CD4-positive, alpha-beta memory T cell (primary cell): Measurements from ENCODE around the gene CACNB1. TPM values are rescaled to one million over a fixed set of nuclear protein-coding genes. Genes with fewer than 3 reads are reported as not detected.

Source experiments
- CTCF ChIA-PET: fragments of 350-600 bp; sonication (Branson Sonifier 250); formaldehyde crosslinking; loops from one replicate; lab custom pipeline; 2021; ENCODE audit warnings: inconsistent platforms; ENCODE audit not compliant: partially characterized antibody; lab: Charles Lee
- POLR2A ChIA-PET: fragments of 350-600 bp; sonication (Branson Sonifier 250); formaldehyde crosslinking; loops from one replicate; lab custom pipeline; 2021; ENCODE audit not compliant: partially characterized antibody; lab: Charles Lee
- DNase-seq, 5 donors: peaks; one replicate each; pipeline versions ENCODE4 v3.0.0 to v3.0.0-alpha.2; 2020 to 2022; ENCODE audit warnings: mixed read lengths in 1 of 5
- H3K27ac ChIP-seq: one replicate; pipeline ENCODE4 v1.7.0; 2013; ENCODE audit warnings: low read depth, low read length
- H3K27me3 ChIP-seq: 2 replicates; pipeline ENCODE4 v1.7.0; 2013; ENCODE audit warnings: mild to moderate bottlenecking, low read length, moderate library complexity; ENCODE audit not compliant: insufficient read depth
- H3K36me3 ChIP-seq: 2 replicates; pipeline ENCODE4 v1.7.0; 2013; ENCODE audit warnings: mild to moderate bottlenecking, low read length, moderate library complexity; ENCODE audit not compliant: insufficient read depth
- H3K4me1 ChIP-seq: 2 replicates; pipeline ENCODE4 v1.7.0; 2013; ENCODE audit warnings: mild to moderate bottlenecking, low read length, moderate library complexity; ENCODE audit not compliant: insufficient read depth
- H3K4me3 ChIP-seq, 2 donors: one replicate each; pipeline ENCODE4 v1.7.0; 2013; ENCODE audit warnings: low read length in 2 of 2, mild to moderate bottlenecking in 1 of 2
- H3K9me3 ChIP-seq, 2 donors: one replicate each; pipeline ENCODE4 v1.7.0; 2013; ENCODE audit warnings: low read length in 2 of 2, control low read depth in 1 of 2; ENCODE audit not compliant: control insufficient read depth in 1 of 2
- H3K27ac Mint-ChIP-seq, 7 donors: one replicate each; pipeline ENCODE4 v1.8.0; 2020 to 2021; ENCODE audit warnings: mixed read lengths in 7 of 7, mild to moderate bottlenecking in 6 of 7, inconsistent platforms in 3 of 7, moderate library complexity in 3 of 7
- H3K27me3 Mint-ChIP-seq, 2 donors: one replicate each; pipeline ENCODE4 v1.8.0; 2020 to 2021; ENCODE audit warnings: mixed read lengths in 2 of 2
- H3K36me3 Mint-ChIP-seq, 2 donors: one replicate each; pipeline ENCODE4 v1.8.0; 2020 to 2021; ENCODE audit warnings: mixed read lengths in 2 of 2, inconsistent platforms in 1 of 2, mild to moderate bottlenecking in 1 of 2
- H3K4me1 Mint-ChIP-seq, 4 donors: one replicate each; pipeline ENCODE4 v1.8.0; 2020 to 2021; ENCODE audit warnings: mixed read lengths in 4 of 4, mild to moderate bottlenecking in 1 of 4
- H3K4me3 Mint-ChIP-seq, 8 donors: one replicate each; pipeline ENCODE4 v1.8.0; 2020 to 2021; ENCODE audit warnings: mixed read lengths in 8 of 8, mild to moderate bottlenecking in 7 of 8, moderate library complexity in 6 of 8, inconsistent platforms in 3 of 8
- H3K9me3 Mint-ChIP-seq, 8 donors: one replicate each; pipeline ENCODE4 v1.8.0; 2020 to 2021; ENCODE audit warnings: mixed read lengths in 8 of 8, mild to moderate bottlenecking in 5 of 8, inconsistent platforms in 3 of 8, moderate library complexity in 1 of 8
- intact Hi-C: fragments of 100-400 bp; cut with micrococcal nuclease; formaldehyde crosslinking; loops from one replicate; pipeline ENCODE4 v1.15.1; 2023
- polyA plus RNA-seq, 2 donors: library from polyadenylated mRNA; unstranded; fragments of 300-500 nt; fragmentation: Illumina TruSeq; gene quantifications; one replicate each; pipeline ENCODE4 v1.2.3, GENCODE V29; 2021
- total RNA-seq, 2 experiments: library from RNA; stranded (reverse); gene quantifications; one replicate each; pipeline ENCODE4 v1.2.3, GENCODE V29; 2021

The CACNB1 gene
- total RNA-seq (10 to 100 TPM; 22.2 to 25.7 TPM), polyA plus RNA-seq (1 to 10 TPM in 1 of 2 donors, under 1 TPM in 1; 0.20 to 2.0 TPM)

DNA sequence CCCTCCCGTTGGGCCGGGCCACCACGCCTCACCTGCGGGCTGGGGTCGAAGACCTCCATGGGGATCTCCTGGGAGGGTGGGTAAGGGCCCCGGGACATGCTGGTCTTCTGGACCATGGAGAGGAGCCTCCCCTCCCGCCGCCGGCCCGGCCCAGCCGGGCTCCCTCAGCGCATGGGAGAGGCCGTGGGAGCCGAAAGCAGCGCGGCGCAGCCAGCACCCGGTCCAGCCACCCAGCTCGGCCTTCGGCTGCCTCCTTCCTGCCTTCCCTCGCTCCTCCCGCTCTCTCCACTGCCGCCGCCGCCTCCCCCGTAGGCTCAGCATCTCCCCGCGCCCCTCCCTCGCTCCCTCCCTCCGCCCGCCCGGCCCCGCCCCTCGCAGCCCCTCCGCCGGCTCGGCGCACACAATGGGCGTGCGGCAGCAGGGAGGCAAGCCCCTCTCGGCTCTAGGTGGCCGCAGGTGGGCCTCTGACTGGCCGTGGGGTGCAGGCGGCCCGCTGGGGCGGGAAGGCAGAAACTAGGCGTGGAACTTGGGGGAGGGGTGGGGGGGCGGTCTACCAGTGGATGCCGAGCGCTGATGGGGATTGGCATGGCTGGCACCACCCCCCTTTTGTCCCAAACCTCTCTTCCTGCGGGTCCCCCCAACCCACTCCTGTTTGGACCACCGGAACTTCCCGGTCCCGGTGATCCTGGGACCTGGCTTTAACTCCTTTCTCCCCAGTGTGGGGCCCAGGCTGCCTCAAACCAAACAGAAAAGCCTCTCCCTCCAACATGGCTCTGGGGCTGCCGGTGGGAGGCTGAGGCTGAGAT lies at the start of gene CACNB1:
CACNB1 (minus strand) TSS at position 290 of the 806 bp plus-strand sequence; CDS start at position 116, 174 bp downstream.
- Mint-ChIP-seq H3K27ac (peak within 1 kb of the TSS; percentile 71 to 100 (median 87)), H3K36me3 (peaks cover 18 to 42% of the 10 kb centered on the region in 2 donors), H3K4me1 (peaks cover 43 to 82% (median 59%) of the 10 kb centered on the region in 4 donors), H3K4me3 (peak within 1 kb of the TSS; percentile 73 to 96 (median 85)), H3K27me3 (no peaks in the 10 kb centered on the region), H3K9me3 (peaks cover 0 to 5% (median 0%) of the 10 kb centered on the region in 8 donors)
- POLR2A ChIA-PET: interaction anchor here (0.8 to 1.4 kb wide), 3 partner anchors 44 to 372 kb away, joined by 3 read pairs; partner anchors contain the start of gene LASP1
- Histone ChIP-seq H3K27me3 (no peaks in the 10 kb centered on the region), H3K27ac (peak within 1 kb of the TSS; percentile 62), H3K4me1 (peaks cover 54% of the 10 kb centered on the region), H3K9me3 (no peaks in the 10 kb centered on the region), H3K4me3 (peak within 1 kb of the TSS; percentile 23 to 75), H3K36me3 (peaks cover 12% of the 10 kb centered on the region)
- peak; percentile 54 to 75 (median 57) for DNase-seq
- intact Hi-C loops: loop anchor here (5.0 kb wide), 1 partner anchor 40 kb away; no protein-coding TSS in a partner anchor
- CTCF ChIA-PET: interaction anchor here (1.0 to 2.7 kb wide), 2 partner anchors 33 to 44 kb away, joined by 3 to 16 read pairs; no protein-coding TSS in a partner anchor

DNA sequence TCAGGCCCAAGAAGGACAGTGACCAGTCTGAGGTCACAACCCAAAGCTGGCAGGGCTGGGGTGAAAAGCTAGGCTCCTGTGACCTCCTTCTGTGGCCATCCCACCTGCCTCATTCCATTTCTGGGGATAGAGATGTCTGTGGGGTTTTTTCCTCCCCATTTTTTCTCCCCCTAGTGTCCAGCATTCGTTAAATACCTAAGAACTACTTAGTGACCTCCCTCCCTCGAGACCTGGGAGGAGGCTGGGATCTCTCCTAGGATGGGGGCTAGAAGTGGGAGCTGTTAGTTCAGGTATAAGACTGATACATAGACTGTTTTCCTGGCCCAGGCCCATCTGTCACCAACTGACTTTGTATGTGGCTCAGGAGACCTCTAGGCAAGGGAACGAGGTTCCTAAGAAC lies 48.8 kb upstream of the CACNB1 start:
- no peaks in the 10 kb centered on the region for H3K9me3 Mint-ChIP-seq
- Histone ChIP-seq H3K27me3 (no peaks in the 10 kb centered on the region), H3K36me3 (no peaks in the 10 kb centered on the region), H3K27ac (no peak overlapping the region), H3K9me3 (no peaks in the 10 kb centered on the region), H3K4me3 (no peak overlapping the region), H3K4me1 (peaks cover 9% of the 10 kb centered on the region)
- no peaks in the 10 kb centered on the region for H3K36me3 Mint-ChIP-seq
- peaks cover 4 to 12% (median 7%) of the 10 kb centered on the region in 4 donors for H3K4me1 Mint-ChIP-seq
- H3K27ac Mint-ChIP-seq: no peak overlapping the region
- ChIA-PET CTCF (interaction anchor here (1.0 to 21.0 kb wide), 6 partner anchors 10 to 217 kb away, joined by 3 to 554 read pairs (median 28); partner anchors contain the start of genes ARL5C and RPL19), POLR2A (interaction anchor here (4.0 kb wide), 1 partner anchor 46 kb away, joined by 28 read pairs; the partner anchor contains the start of gene RPL19)
- no peak overlapping the region for H3K4me3 Mint-ChIP-seq
- H3K27me3 Mint-ChIP-seq: peaks cover 2% of the 10 kb centered on the region in 2 donors
- DNase-seq: no peak
- intact Hi-C loops: no loop called here

DNA sequence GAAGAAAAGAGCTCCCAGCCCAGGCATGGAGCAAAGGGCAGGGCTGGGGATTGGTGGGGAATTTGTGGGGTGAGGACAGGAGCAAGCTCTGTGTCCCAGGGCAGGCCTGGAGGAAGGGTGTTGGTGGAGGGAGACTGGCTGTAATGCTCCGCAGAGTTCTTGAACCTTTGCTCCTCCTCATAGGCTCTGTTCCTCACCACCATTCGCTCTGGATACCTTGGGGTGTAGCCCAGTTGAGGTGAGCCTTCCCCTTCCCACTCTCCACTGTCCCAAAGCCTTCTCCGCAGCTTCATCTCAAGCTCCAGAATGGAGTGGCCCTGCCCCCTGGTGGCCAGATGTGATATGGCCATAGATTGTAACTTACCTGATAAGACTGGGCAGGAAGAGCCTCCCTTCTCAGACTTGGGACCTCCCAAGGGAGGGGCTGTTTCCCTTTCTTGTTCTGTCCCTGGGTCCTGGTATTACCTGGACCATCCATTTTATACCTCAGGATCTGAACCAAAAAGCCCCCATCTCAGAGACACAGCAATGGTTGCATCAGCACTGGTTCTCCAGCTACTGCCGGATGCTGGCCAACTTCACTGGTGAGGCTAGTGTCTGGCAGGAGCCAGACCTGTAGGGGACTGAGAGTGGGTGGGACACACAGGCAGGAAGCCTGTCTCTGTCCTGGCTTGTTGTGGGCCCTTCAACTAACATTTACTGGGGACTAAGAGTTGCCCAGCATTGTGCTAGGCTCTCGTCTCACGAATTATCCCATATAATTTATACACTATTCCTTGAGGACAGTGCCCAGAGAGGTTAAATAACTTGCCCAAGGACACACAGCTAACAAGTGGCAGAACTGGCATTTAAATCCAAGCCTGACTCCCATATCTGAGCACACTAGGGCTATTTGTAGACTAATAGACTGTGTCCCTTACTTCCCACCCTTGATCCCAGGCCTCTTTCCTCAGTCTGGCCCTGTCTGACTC lies 47.4 kb upstream of the CACNB1 start:
- intact Hi-C loops: loop anchor here (1.0 kb wide), 4 partner anchors 10 to 262 kb away; no protein-coding TSS in a partner anchor

DNA sequence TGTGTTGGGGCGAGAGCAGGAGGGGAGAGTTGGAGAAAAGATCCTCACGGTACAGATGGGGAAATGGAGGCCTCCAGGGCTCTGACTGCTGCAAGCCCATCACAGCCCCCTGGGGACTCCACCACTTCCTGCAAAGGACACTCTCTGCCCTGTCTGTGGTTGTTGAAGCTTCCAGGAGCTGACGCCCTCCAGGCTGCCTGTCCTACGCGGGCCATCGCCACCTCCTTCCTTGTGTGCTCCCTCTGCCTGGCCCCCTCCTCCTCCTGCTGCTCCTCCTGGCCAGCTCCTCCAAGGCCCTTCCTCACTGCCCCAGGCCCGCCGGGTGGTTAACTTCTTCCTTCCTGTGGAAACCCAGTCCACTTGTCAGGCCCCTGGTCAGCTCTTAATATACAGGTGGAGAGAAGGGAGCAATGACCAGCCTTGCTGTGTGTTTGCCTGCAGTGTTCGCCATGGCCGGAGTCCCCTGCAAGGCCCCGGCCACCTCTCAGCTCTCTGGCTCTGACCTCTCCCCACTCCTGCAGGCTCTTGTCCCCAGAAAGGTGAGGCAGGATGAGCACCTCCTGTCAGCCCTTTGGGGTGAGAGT lies 46.6 kb upstream of the CACNB1 start:
- no peak overlapping the region for H3K4me3 ChIP-seq
- DNase-seq: no peak
- POLR2A ChIA-PET: interaction anchor here (0.8 to 4.0 kb wide), 9 partner anchors 8 to 261 kb away, joined by 3 to 35 read pairs (median 4); partner anchors contain the start of genes CDK12 and RPL19
- CTCF ChIA-PET: interaction anchor here (0.8 to 21.0 kb wide), 26 partner anchors 7 to 390 kb away, joined by 3 to 554 read pairs (median 4); partner anchors contain the start of genes ARL5C, MED1, PLXDC1 and RPL19
- Mint-ChIP-seq H3K9me3 (no peaks in the 10 kb centered on the region), H3K4me3 (no peak overlapping the region), H3K27ac (no peak overlapping the region), H3K4me1 (peaks cover 12 to 21% (median 17%) of the 10 kb centered on the region in 4 donors), H3K27me3 (peaks cover 2% of the 10 kb centered on the region in 2 donors), H3K36me3 (no peaks in the 10 kb centered on the region)
- no peaks in the 10 kb centered on the region for H3K27me3 ChIP-seq
- intact Hi-C loops: loop anchor here (1.0 kb wide), 4 partner anchors 9 to 261 kb away; no protein-coding TSS in a partner anchor
- H3K36me3 ChIP-seq: no peaks in the 10 kb centered on the region
- H3K9me3 ChIP-seq: no peaks in the 10 kb centered on the region
- peaks cover 19% of the 10 kb centered on the region for H3K4me1 ChIP-seq
- H3K27ac ChIP-seq: no peak overlapping the region

More for the DNA sequence above, 47.4 kb upstream of the CACNB1 start:
- peak overlapping the region in 1 of 8 donors; percentile 57 for H3K4me3 Mint-ChIP-seq
- POLR2A ChIA-PET: interaction anchor here (0.8 to 4.0 kb wide), 9 partner anchors 9 to 262 kb away, joined by 3 to 35 read pairs (median 4); partner anchors contain the start of genes CDK12 and RPL19
- H3K27ac Mint-ChIP-seq: peak overlapping the region in 5 of 7 donors; percentile 6 to 92 (median 44)
- peaks cover 5 to 14% (median 9%) of the 10 kb centered on the region in 4 donors for H3K4me1 Mint-ChIP-seq
- H3K27me3 Mint-ChIP-seq: peaks cover 2% of the 10 kb centered on the region in 2 donors
- DNase-seq: peak; percentile 74 to 83 (median 78)
- no peaks in the 10 kb centered on the region for H3K9me3 ChIP-seq
- no peaks in the 10 kb centered on the region for H3K36me3 Mint-ChIP-seq
- H3K27ac ChIP-seq: no peak overlapping the region
- H3K4me1 ChIP-seq: peaks cover 11% of the 10 kb centered on the region
- no peaks in the 10 kb centered on the region for H3K36me3 ChIP-seq
- H3K9me3 Mint-ChIP-seq: no peaks in the 10 kb centered on the region
- CTCF ChIA-PET: interaction anchor here (0.8 to 21.0 kb wide), 27 partner anchors 8 to 391 kb away, joined by 3 to 554 read pairs (median 4); partner anchors contain the start of genes ARL5C, MED1, PLXDC1 and RPL19
- H3K27me3 ChIP-seq: no peaks in the 10 kb centered on the region
- H3K4me3 ChIP-seq: no peak overlapping the region

DNA sequence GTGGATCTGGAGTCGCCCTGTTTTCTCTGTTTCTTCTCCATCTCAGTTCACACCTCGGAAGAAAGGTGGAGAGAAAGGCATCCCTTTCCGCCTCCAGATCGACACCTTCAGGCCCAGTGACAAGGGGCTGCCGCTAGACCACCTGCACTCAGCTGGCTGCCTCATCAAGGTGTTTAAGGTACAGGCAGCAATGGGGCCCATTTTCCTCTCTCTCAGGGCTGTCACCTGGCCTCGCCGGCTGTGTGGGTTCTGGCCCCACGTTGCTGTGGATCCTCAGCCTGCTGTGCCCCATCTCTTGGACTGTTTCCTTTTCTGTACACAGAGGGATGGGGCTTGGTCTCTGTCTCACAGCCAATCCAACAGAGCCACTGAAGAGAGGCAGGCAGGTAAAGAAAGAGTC lies 45.7 kb upstream of the CACNB1 start:
- H3K4me3 Mint-ChIP-seq: no peak overlapping the region
- intact Hi-C loops: no loop called here
- H3K27ac Mint-ChIP-seq: peak overlapping the region in 1 of 7 donors; percentile 8
- no peak for DNase-seq
- H3K27me3 Mint-ChIP-seq: peaks cover 2% of the 10 kb centered on the region in 2 donors
- H3K4me1 ChIP-seq: peaks cover 27% of the 10 kb centered on the region
- peaks cover 19 to 30% (median 25%) of the 10 kb centered on the region in 4 donors for H3K4me1 Mint-ChIP-seq
- no peak overlapping the region for H3K4me3 ChIP-seq
- CTCF ChIA-PET: interaction anchor here (1.8 to 21.0 kb wide), 9 partner anchors 12 to 261 kb away, joined by 6 to 554 read pairs (median 18); partner anchors contain the start of genes ARL5C and RPL19
- H3K36me3 Mint-ChIP-seq: no peaks in the 10 kb centered on the region
- H3K9me3 Mint-ChIP-seq: no peaks in the 10 kb centered on the region
- no peaks in the 10 kb centered on the region for H3K9me3 ChIP-seq
- H3K27me3 ChIP-seq: no peaks in the 10 kb centered on the region
- no peaks in the 10 kb centered on the region for H3K36me3 ChIP-seq
- POLR2A ChIA-PET: interaction anchor here (0.6 to 2.5 kb wide), 3 partner anchors 36 to 50 kb away, joined by 3 to 35 read pairs (median 5); no protein-coding TSS in a partner anchor
- no peak overlapping the region for H3K27ac ChIP-seq

DNA sequence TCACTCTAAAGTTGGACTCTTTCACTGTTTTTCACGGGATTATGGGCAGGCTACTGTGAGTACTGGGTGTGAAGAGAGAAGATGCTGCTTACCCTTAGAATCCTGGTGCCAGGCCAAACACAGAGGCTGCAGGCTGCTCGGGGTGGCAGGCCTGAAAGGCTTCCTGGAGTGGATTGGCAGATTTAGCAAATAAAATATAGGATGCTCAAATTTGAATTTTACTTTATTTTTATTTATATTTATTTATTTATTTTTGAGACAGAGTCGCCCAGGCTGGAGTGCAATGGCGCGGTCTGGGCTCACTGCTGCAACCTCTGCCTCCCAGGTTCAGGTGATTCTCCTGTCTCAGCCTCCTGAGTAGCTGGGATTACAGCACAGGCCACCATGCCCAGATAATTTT lies 43.2 kb upstream of the CACNB1 start:
- Mint-ChIP-seq H3K27me3 (peaks cover 2% of the 10 kb centered on the region in 2 donors), H3K4me3 (no peak overlapping the region), H3K27ac (peak overlapping the region in 1 of 7 donors; percentile 76), H3K36me3 (no peaks in the 10 kb centered on the region), H3K4me1 (peaks cover 25 to 42% (median 33%) of the 10 kb centered on the region in 4 donors), H3K9me3 (peaks cover 0 to 1% (median 0%) of the 10 kb centered on the region in 8 donors)
- H3K27ac ChIP-seq: no peak overlapping the region
- peaks cover 39% of the 10 kb centered on the region for H3K4me1 ChIP-seq
- DNase-seq: no peak
- no peaks in the 10 kb centered on the region for H3K9me3 ChIP-seq
- POLR2A ChIA-PET: interaction anchor here (1.5 to 5.4 kb wide), 2 partner anchors 33 to 38 kb away, joined by 4 to 54 read pairs; no protein-coding TSS in a partner anchor
- CTCF ChIA-PET: interaction anchor here (1.7 to 21.0 kb wide), 5 partner anchors 9 to 257 kb away, joined by 3 to 554 read pairs (median 16); partner anchors contain the start of genes ARL5C and RPL19
- intact Hi-C loops: no loop called here
- H3K36me3 ChIP-seq: no peaks in the 10 kb centered on the region
- no peak overlapping the region for H3K4me3 ChIP-seq
- H3K27me3 ChIP-seq: no peaks in the 10 kb centered on the region
